Limb (tissue), 2 donors: ENCODE measurements around the gene TECPR1.

Source experiments
- DNase-seq, 2 donors: peaks; one replicate each; pipeline ENCODE4 v3.0.0-alpha.2; 2016; ENCODE audit errors: extremely low spot score in 2 of 2

Gene TECPR1, protein sequence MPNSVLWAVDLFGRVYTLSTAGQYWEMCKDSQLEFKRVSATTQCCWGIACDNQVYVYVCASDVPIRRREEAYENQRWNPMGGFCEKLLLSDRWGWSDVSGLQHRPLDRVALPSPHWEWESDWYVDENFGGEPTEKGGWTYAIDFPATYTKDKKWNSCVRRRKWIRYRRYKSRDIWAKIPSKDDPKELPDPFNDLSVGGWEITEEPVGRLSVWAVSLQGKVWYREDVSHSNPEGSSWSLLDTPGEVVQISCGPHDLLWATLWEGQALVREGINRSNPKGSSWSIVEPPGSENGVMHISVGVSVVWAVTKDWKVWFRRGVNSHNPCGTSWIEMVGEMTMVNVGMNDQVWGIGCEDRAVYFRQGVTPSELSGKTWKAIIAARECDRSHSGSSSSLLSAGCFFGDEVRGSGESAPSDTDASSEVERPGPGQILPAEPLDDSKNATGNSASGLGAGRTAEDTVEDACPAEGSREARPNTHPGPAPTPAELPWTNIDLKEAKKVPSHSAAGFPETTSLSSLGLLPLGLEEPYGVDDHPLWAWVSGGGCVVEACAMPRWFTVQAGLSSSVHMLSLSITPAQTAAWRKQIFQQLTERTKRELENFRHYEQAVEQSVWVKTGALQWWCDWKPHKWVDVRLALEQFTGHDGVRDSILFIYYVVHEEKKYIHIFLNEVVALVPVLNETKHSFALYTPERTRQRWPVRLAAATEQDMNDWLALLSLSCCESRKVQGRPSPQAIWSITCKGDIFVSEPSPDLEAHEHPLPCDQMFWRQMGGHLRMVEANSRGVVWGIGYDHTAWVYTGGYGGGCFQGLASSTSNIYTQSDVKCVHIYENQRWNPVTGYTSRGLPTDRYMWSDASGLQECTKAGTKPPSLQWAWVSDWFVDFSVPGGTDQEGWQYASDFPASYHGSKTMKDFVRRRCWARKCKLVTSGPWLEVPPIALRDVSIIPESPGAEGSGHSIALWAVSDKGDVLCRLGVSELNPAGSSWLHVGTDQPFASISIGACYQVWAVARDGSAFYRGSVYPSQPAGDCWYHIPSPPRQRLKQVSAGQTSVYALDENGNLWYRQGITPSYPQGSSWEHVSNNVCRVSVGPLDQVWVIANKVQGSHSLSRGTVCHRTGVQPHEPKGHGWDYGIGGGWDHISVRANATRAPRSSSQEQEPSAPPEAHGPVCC

GRCh38 chr7:98251601-98252424, at the start of gene TECPR1:
Gene TECPR1 (minus strand): TSS chr7:98252232. CDS start chr7:98246146, 6,086 bp downstream.
- DNase-seq: peak; percentile 89 to 92

- DNase-seq: no peak
These were observed 48.8 kb upstream of the TECPR1 start for GRCh38 chr7:98300595-98301372.

DNA sequence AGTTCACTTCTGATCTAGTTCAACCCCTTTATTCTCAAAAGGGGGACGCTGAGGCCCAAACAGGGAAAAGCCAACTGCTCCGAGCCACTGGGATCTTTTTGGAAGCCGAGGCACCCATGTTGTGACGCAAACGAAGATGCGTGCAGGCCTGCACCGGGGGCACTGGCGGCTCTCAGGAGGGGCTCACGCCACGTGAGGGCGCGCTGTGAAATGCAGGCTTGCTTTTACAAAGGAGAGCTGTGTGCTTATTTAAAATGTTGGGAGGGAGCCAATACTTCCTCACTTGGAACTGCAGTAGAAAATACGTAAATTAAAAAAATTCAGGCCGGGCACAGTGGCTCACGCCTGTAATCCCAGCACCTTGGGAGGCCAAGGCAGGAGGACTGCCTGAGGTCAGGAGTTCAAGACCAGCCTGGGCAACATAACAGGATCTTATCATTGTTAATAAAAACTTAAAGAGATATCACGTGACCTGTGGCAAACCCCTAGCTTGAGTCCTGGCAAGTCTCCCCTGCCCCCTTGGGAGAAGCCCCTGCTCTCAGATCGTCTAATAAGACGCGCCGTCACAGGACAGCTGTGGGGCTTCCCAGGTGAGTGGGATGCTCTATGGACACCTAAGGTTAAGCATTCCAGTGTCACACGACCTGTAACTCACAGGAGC, 45.7 kb upstream of the TECPR1 start:
- no peak for DNase-seq

GRCh38 chr7:98296833-98297232, 44.8 kb upstream of the TECPR1 start:
- no peak for DNase-seq

- DNase-seq: no peak
These were observed 43.6 kb upstream of the TECPR1 start for GRCh38 chr7:98295467-98296192.

GRCh38 chr7:98294798-98295382, 42.9 kb upstream of the TECPR1 start:
- DNase-seq: peak in 1 of 2 donors; percentile 82

DNA sequence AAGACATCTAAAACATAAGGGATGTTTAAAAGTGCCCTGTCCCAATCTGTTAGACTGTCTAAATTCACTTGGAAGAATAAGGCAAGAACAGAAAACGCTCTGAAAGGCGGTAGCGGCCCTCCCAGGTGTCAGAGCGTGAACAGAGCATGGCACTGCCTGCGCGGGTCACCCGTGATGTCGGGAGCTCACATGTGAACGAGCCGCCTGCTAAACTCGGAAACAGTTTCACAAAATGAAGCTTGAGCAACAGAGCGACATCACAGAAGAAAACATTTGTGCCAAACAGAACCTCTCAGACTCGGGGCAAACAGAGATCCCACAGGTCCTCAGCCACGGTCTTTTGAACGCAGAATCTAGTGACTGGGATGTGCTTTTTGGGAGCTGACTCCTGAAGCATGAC, 42.3 kb upstream of the TECPR1 start:
- no peak for DNase-seq

DNA sequence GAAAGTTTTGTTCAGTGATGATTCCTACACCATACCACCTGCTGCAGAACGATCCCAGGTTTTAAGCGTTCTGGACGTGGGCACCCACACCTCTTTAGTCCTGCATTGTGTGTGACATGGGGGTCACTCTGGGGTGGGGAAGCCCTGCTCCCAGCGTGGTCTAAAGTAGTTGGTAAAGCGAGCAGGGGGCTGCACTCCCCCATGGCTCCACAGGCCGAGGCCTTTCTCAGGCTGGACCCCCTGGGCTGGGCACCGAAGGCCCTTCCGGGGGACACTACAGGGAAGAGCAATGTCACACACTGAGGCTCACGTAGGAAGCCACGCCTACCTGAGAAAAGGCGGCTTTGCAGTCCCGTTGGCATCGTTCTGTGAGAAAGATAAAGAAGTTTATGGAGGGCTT, 41.7 kb upstream of the TECPR1 start:
- DNase-seq: no peak

DNA sequence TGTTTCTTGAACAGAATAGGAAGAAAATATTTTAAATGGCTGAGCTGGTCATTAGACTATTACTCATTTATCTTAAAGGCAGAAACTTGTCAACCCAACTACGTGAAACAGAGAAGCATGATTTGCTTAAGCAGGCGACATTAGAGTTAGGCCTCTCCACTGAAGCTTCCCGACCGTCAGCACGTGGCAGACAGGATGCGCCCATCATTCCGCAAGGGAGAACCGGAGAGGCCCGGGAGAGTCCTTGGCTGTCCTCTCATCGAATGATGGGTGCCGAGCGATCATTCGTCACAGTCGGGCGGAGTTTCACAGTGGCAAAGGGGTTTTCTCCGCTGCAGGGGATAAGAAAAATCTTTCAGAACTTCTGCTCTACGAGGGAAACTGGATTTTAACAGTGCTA, 41.2 kb upstream of the TECPR1 start:
- DNase-seq: no peak

- no peak for DNase-seq
These were observed 39.7 kb upstream of the TECPR1 start for GRCh38 chr7:98291717-98292116.

GRCh38 chr7:98289333-98289875, 37.4 kb upstream of the TECPR1 start:
- DNase-seq: no peak

DNA sequence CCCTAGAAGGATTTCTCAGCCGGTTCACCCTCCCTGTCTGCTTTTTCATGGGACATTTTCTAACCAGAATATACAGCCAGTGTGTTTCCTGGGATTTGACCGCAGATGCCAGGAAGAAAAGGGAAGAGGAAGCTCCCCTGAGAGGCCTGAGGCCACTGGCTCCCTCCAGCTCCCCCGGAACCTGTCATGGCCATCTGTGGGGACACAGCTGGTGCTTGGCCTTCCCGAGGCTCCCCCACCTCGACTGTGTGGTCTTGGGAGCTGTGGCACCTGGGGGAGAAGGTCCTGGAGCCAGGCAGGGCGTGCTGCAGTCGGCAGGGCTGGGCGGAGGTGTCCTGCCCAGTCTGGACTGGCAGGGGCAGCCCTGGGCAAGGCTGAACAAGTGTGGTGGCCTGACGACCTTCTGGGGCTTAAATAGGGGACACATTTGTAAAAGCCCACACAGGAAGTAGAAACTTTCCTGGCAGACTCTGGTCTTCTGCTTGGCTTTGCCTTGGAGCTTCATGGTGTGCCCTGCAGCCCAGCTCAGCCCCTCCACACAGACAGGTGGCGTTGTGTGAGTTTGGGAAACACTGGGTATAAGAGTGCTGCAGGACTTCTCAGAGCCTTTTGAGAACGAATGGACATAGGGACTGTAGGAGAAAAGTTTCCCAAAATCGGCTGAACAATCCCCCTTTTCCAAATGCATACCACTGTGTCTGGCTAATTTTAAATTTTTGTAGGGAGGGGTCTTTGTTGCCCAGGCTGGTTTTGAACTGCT, 36.2 kb upstream of the TECPR1 start:
- no peak for DNase-seq

DNA sequence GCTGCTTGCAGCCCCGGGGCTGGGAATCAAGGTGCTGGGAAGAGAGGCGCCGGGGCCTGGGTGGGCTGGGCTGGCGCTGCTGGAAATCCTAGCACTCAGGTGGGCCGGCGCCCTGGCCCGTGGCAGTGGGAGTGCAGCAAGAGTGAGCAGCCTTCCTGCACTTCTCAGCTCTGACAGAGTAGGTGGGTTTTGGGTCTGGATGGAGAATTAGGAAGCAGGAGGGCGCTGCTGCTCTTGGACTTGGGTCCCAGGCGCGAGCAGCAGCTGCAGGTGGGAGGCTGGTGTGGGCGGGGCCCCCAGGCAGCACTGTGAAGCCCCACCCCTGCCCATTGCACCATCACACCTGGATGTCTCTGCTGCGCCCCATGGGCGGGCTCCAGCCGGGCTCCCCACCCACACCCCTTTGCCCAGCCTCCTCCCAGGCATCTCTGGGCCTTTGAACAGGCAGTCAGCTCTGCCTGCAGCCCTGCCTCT, 35.5 kb upstream of the TECPR1 start:
- DNase-seq: no peak

DNA sequence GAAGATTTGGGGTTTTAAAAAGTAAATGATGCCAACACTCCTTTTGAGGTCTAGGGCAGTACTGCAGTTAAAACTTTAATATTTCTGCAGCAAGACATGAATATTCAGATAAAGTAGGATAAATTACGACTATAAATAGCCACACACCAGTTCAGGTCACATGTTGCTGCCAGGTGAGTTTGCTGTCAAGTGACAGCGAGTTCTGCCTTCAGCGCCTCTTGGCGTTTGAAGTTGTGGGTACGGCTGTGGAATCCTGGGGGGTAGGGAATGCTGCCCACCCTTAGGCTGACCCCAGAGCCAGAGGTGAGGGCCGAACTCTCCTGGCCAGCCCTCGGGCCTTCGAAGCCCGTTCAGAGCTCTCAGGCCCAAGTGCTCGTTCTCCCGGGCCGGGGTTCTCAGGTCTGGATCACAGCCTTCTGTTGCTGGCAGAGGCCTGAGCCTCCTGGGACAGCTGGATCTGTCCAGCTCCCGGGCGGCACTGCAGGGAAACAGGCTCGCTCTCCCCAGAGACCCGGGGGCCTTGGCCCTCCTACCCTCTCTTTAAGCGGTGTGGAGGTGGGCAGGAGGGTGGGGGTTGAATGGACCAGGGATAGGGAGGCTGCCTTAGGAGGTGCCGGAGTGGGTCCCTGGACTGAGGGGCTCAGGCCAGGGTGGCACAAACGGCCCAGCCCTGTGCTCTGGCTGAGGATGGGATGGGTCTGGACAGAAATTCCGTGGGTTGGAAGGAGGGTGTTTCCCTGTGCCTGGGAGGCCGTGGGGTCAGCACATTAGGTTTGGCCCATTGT, 34.9 kb upstream of the TECPR1 start:
- no peak for DNase-seq

DNA sequence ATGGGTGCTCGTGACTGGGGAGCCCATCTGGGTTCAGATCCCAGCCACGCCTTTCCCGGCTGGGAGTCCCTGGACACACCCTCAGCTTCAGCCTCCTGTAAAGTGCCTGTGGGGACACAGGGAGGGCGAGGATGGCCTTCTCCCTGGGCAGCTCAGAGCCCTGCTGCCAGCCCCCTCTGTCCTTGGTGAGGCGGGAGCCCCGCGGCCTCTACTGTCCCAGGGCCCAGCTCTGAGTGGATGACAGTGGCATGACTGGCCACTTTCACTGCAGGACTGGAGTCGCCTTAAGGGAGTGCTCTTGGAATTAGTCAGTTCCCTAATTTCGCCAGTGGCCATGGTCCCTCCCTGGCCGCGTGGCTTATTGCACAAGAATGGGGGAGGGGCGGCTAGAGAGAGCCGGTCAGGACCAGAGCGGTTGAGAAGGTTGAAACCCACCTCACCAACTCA, 34.1 kb upstream of the TECPR1 start:
- DNase-seq: no peak
